COLO829 (cell line): ENCODE results near the gene PNPLA6.

Experiments
- DNase-seq: peaks from one replicate; pipeline ENCODE4 v3.0.0; 2012; ENCODE audit warnings: low spot score

The PNPLA6 gene

GRCh38 chr19:7602240-7602934, 66.9 kb downstream of the PNPLA6 start:
- no peak for DNase-seq

GRCh38 chr19:7602935-7603497, 67.5 kb downstream of the PNPLA6 start:
- no peak for DNase-seq

- no peak for DNase-seq
These were observed 68.4 kb downstream of the PNPLA6 start for GRCh38 chr19:7603919-7604318.

GRCh38 chr19:7605490-7606222, 70.1 kb downstream of the PNPLA6 start:
- DNase-seq = peak; percentile 68

- DNase-seq = no peak
These were observed 70.8 kb downstream of the PNPLA6 start for GRCh38 chr19:7606289-7606688.

GRCh38 chr19:7607212-7607873, 71.8 kb downstream of the PNPLA6 start:
- DNase-seq = no peak

- no peak for DNase-seq
These were observed 72.5 kb downstream of the PNPLA6 start for GRCh38 chr19:7607874-7608560.

- no peak for DNase-seq
These were observed 75.1 kb downstream of the PNPLA6 start for GRCh38 chr19:7610491-7611240.
